Activated CD8-positive, alpha-beta T cell treated with anti-CD3 and anti-CD28 coated beads for 36 hours (primary cell): ENCODE data around the gene HAUS2. TPM values are rescaled to one million over a fixed set of nuclear protein-coding genes. Genes with fewer than 3 reads are reported as not detected.

ENCODE experiments used
- ATAC-seq: fragments of 200-7000 bp; cut with Tn5 transposase; one replicate; pipeline ENCODE4 v1.10.0; 2021; ENCODE audit warnings: mild to moderate bottlenecking, moderate library complexity
- CTCF ChIA-PET: fragments of 350-600 bp; sonication (Branson Sonifier 250); formaldehyde crosslinking; loops from one replicate; lab custom pipeline; 2021; ENCODE audit warnings: antibody characterized with exemption; lab: Charles Lee
- POLR2A ChIA-PET: fragments of 350-600 bp; sonication (Branson Sonifier 250); formaldehyde crosslinking; loops from one replicate; lab custom pipeline; 2021; ENCODE audit warnings: antibody characterized with exemption; lab: Charles Lee
- DNase-seq: peaks from one replicate; pipeline ENCODE4 v3.0.0-alpha.2; 2020
- H3K27ac Mint-ChIP-seq: one replicate; pipeline ENCODE4 v1.8.0; 2021; ENCODE audit warnings: mild to moderate bottlenecking, mixed read lengths
- H3K27me3 Mint-ChIP-seq: one replicate; pipeline ENCODE4 v1.8.0; 2021; ENCODE audit warnings: mixed read lengths
- H3K36me3 Mint-ChIP-seq: one replicate; pipeline ENCODE4 v1.8.0; 2021; ENCODE audit warnings: low read depth, mixed read lengths
- H3K4me1 Mint-ChIP-seq: one replicate; pipeline ENCODE4 v1.8.0; 2021; ENCODE audit warnings: low read depth, mixed read lengths
- H3K4me3 Mint-ChIP-seq: one replicate; pipeline ENCODE4 v1.8.0; 2021; ENCODE audit warnings: mild to moderate bottlenecking, moderate library complexity, mixed read lengths
- H3K9me3 Mint-ChIP-seq: one replicate; pipeline ENCODE4 v1.8.0; 2021; ENCODE audit warnings: mixed read lengths
- intact Hi-C: fragments of 100-400 bp; cut with micrococcal nuclease; formaldehyde crosslinking; loops from one replicate; pipeline ENCODE4 v1.10.0; 2022
- total RNA-seq, 2 experiments: library from RNA; stranded (reverse); gene quantifications; one replicate each; pipeline ENCODE4 v1.2.3, GENCODE V29; 2021
- TF ChIP-seq, protein P1 (sequence below): fragments of 200-600 bp; IDR thresholded peaks from one replicate; pipeline ENCODE4 v1.8.0; 2022; ENCODE audit warnings: antibody characterized with exemption, mild to moderate bottlenecking

The HAUS2 gene
- total RNA-seq, 2 experiments from 2014 or later, result 45.3 to 48.8 TPM

DNA sequence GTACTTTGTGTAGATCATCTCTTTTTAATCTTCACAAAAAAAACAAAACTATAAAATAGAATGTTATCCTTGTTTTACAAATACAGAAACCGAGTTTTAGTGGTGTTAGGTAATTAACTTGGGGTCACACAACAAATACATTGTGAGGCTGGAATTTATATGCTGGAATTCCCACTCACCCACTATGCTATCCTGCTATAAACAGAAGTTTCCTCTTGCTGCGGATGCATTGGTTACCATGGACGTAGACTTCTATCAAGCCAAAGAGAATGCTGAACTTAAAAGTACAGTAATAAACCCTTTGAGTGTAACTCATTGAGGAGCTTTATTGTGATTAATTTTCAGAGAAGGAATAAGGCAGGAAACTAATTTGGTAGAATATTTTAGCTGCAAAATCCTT is 44.0 kb upstream of the HAUS2 start:
- POLR2A ChIA-PET, result interaction anchor here (0.6 to 0.9 kb wide), 3 partner anchors 13 to 71 kb away, joined by 3 read pairs; no protein-coding TSS in a partner anchor
- ATAC-seq, result no peak

DNA sequence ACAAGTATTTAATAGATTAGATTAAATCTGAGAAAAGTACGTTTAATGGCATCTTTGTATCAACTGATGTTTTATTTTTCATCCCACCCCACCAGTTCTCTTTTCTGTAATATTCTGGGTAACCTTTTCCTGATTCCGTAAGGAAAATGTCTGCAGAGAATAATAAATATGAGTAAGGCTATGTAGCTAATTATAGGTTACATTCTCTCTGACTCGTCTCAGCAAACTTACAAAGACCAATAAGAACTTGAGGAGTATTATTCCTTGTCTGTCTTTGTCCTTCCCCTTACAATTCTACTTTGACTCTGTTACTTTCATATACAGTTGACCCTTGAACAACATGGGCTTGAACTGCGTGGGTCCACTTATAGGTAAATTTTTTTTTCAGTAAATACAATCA is 41.1 kb upstream of the HAUS2 start:
- H3K27me3 Mint-ChIP-seq, result no peaks in the 10 kb centered on the region
- no peak for DNase-seq
- H3K27ac Mint-ChIP-seq, result no peak overlapping the region
- H3K4me1 Mint-ChIP-seq, result peaks cover 2% of the 10 kb centered on the region
- no peak for ATAC-seq
- no peak overlapping the region for H3K4me3 Mint-ChIP-seq
- H3K36me3 Mint-ChIP-seq, result no peaks in the 10 kb centered on the region
- POLR2A ChIA-PET, result no interaction called here
- no peaks in the 10 kb centered on the region for H3K9me3 Mint-ChIP-seq
- TF ChIP-seq, protein P1, sequence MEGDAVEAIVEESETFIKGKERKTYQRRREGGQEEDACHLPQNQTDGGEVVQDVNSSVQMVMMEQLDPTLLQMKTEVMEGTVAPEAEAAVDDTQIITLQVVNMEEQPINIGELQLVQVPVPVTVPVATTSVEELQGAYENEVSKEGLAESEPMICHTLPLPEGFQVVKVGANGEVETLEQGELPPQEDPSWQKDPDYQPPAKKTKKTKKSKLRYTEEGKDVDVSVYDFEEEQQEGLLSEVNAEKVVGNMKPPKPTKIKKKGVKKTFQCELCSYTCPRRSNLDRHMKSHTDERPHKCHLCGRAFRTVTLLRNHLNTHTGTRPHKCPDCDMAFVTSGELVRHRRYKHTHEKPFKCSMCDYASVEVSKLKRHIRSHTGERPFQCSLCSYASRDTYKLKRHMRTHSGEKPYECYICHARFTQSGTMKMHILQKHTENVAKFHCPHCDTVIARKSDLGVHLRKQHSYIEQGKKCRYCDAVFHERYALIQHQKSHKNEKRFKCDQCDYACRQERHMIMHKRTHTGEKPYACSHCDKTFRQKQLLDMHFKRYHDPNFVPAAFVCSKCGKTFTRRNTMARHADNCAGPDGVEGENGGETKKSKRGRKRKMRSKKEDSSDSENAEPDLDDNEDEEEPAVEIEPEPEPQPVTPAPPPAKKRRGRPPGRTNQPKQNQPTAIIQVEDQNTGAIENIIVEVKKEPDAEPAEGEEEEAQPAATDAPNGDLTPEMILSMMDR, result no peak
- CTCF ChIA-PET, result no interaction called here
- intact Hi-C loops, result loop anchor here (10.0 kb wide), 1 partner anchor 337 kb away; no protein-coding TSS in a partner anchor

More for the DNA sequence above, 44.0 kb upstream of the HAUS2 start:
- no peak overlapping the region for H3K27ac Mint-ChIP-seq
- no peaks in the 10 kb centered on the region for H3K9me3 Mint-ChIP-seq
- CTCF ChIA-PET, result no interaction called here
- no peaks in the 10 kb centered on the region for H3K27me3 Mint-ChIP-seq
- intact Hi-C loops, result loop anchor here (10.0 kb wide), 1 partner anchor 340 kb away; no protein-coding TSS in a partner anchor
- peaks cover 15% of the 10 kb centered on the region for H3K4me1 Mint-ChIP-seq
- DNase-seq, result no peak
- TF ChIP-seq, protein P1, result no peak
- H3K4me3 Mint-ChIP-seq, result no peak overlapping the region
- H3K36me3 Mint-ChIP-seq, result no peaks in the 10 kb centered on the region

DNA sequence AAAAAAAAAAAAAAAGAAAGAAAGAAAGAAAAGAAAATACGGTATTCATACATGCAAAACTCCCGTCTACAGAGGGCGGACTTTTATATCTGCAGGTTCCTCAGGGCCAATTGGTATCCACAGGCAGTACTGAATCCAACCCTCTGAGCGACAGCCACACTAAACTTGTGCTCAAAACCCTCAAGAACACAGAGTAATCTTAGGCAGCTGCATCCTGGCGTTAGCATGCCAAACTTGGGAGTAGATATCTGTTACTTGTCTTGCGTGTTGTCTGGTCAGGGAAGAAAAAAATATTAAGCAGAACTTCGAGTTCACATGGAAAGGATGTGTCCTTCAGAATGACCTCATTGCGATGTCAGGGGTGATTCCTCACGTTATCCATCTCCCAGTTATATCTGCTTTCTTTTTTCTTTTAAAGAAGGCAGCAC is 40.4 kb upstream of the HAUS2 start:
- ChIA-PET CTCF (no interaction called here), POLR2A (no interaction called here)
- H3K9me3 Mint-ChIP-seq, result no peaks in the 10 kb centered on the region
- peaks cover 4% of the 10 kb centered on the region for H3K36me3 Mint-ChIP-seq
- H3K4me3 Mint-ChIP-seq, result no peak overlapping the region
- H3K27ac Mint-ChIP-seq, result no peak overlapping the region
- DNase-seq (no peak), ATAC-seq (no peak)
- H3K4me1 Mint-ChIP-seq, result peaks cover 2% of the 10 kb centered on the region
- TF ChIP-seq, protein P1, result no peak
- no peaks in the 10 kb centered on the region for H3K27me3 Mint-ChIP-seq
- intact Hi-C loops, result loop anchor here (10.0 kb wide), 1 partner anchor 337 kb away; no protein-coding TSS in a partner anchor

- Mint-ChIP-seq H3K4me1 (no peaks in the 10 kb centered on the region), H3K9me3 (no peaks in the 10 kb centered on the region), H3K27me3 (no peaks in the 10 kb centered on the region), H3K27ac (no peak overlapping the region), H3K36me3 (peaks cover 7% of the 10 kb centered on the region), H3K4me3 (no peak overlapping the region)
- TF ChIP-seq, protein P1, result no peak
- ATAC-seq, result no peak
- ChIA-PET POLR2A (no interaction called here), CTCF (no interaction called here)
- DNase-seq, result no peak
- intact Hi-C loops, result no loop called here
Measured at GRCh38 chr15:42510258-42511006, 38.2 kb upstream of the HAUS2 start.

DNA sequence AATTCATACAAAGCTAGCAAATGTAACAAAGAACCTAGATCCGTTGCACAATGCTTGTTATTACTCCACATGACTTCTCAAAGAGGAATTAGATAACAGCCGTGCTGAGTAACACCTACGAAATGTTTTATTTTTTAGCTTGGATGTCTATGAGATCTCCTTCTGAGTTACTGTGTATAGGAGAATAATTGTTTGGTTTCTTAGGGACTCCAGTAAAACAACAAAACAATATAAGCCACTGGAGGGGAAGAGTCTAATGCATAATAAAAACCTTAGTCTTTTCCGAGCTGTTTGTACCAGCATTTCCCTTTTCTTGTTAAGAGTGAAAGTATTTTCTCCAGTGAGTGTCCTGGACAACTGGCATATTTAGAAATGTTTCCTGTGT is 37.6 kb upstream of the HAUS2 start:
- Mint-ChIP-seq H3K27ac (no peak overlapping the region), H3K36me3 (peaks cover 11% of the 10 kb centered on the region), H3K4me1 (no peaks in the 10 kb centered on the region), H3K27me3 (no peaks in the 10 kb centered on the region), H3K9me3 (no peaks in the 10 kb centered on the region), H3K4me3 (no peak overlapping the region)
- TF ChIP-seq, protein P1, result no peak
- no peak for DNase-seq
- CTCF ChIA-PET, result no interaction called here
- POLR2A ChIA-PET, result no interaction called here
- intact Hi-C loops, result no loop called here
- ATAC-seq, result no peak
